ENCODE results near the gene ATP5F1B. TPM values are rescaled to one million over a fixed set of nuclear protein-coding genes. Genes with fewer than 3 reads are reported as not detected.

The ATP5F1B gene
- total and polyA plus RNA-seq, 2 of the 13 experiments (the other 11 are each of a cell fraction or from before 2014, with no cell fraction given): 1,051 to 1,180 TPM

GRCh38 chr12:56635806-56636674 is 9.7 kb downstream of the ATP5F1B start (continued):
- TF ChIP-seq DBP (CRISPR knock-in tag; IDR thresholded peaks at IDR 0.05; ENCODE audit: not compliant biosample characterization) (no peak), ZNF253 (CRISPR knock-in tag; IDR thresholded peaks at IDR 0.05; ENCODE audit: borderline replicate concordance) (no peak), ZNF136 (CRISPR knock-in tag; IDR thresholded peaks at IDR 0.05; ENCODE audit: low read depth) (peak; percentile 65; the same call in 1 of the 2 replicates), ATF4 (CRISPR knock-in tag; IDR thresholded peaks at IDR 0.05) (no peak; a peak in 1 of 4 replicates), REXO4 (CRISPR knock-in tag; IDR thresholded peaks at IDR 0.05; ENCODE audit: borderline replicate concordance) (no peak), E2F2 (CRISPR knock-in tag; IDR thresholded peaks at IDR 0.05; ENCODE audit: borderline replicate concordance) (no peak), ATF3 (CRISPR knock-in tag; IDR thresholded peaks at IDR 0.05) (peak; percentile 38; the same call in 1 of the 2 replicates), ZNF546 (CRISPR knock-in tag; conservative IDR thresholded peaks at IDR 0.05) (0 out of 2 replicates have a peak, but pooled peaks have one; percentile 53), ZNF839 (CRISPR knock-in tag; IDR thresholded peaks at IDR 0.05; ENCODE audit: borderline replicate concordance) (no peak), ZNF512B (CRISPR knock-in tag; IDR thresholded peaks at IDR 0.05; ENCODE audit: borderline replicate concordance) (no peak), THYN1 (CRISPR knock-in tag; IDR thresholded peaks at IDR 0.05; ENCODE audit: borderline replicate concordance, low read depth) (no peak), ZNF20 (CRISPR knock-in tag; IDR thresholded peaks at IDR 0.05) (no peak), ZC3H4 (CRISPR knock-in tag; IDR thresholded peaks at IDR 0.05; ENCODE audit: borderline replicate concordance) (peak; percentile 48; the same call in 1 of the 2 replicates), EP300 (IDR thresholded peaks at IDR 0.05; ENCODE audit: low read depth in 2 of 2, low read length in 2 of 2) (no peak), EP300 (CRISPR knock-in tag; IDR thresholded peaks at IDR 0.05; ENCODE audit: borderline replicate concordance) (no peak), MYNN (CRISPR knock-in tag; IDR thresholded peaks at IDR 0.05; ENCODE audit: low read depth) (no peak), ETV6 (CRISPR knock-in tag; conservative IDR thresholded peaks at IDR 0.05) (no peak), UBTF (CRISPR knock-in tag; IDR thresholded peaks at IDR 0.05) (peak; percentile 36; the same call in 1 of the 2 replicates), ZNF207 (IDR thresholded peaks at IDR 0.05; ENCODE audit: borderline replicate concordance) (no peak)

Measured in HepG2 (cell line).